Right lobe of liver (tissue), 6 donors: ENCODE measurements around the gene ANXA3. TPM values are rescaled to one million over a fixed set of nuclear protein-coding genes. Genes with fewer than 3 reads are reported as not detected.

Source experiments
- ATAC-seq, 4 donors: fragments of 200-7000 bp; cut with Tn5 transposase; one replicate each; pipeline ENCODE4 v1.9.1; 2020; ENCODE audit warnings: mild to moderate bottlenecking in 4 of 4, moderate library complexity in 4 of 4
- DNase-seq, 3 donors: peaks; one replicate each; pipeline ENCODE4 v3.0.0-alpha.2; 2020
- H3K27ac ChIP-seq, 3 donors: fragments of 200-600 bp; one replicate each; pipeline ENCODE4 v1.8.0; 2022
- H3K27me3 ChIP-seq, 2 donors: fragments of 200-600 bp; one replicate each; pipeline ENCODE4 v1.8.0; 2022
- H3K36me3 ChIP-seq, 4 donors: fragments of 200-600 bp; sonication (generic) in 1 of 4; one replicate each; pipeline versions ENCODE4 v1.5.1 to v1.8.0; 2017 to 2022; ENCODE audit warnings: control low read depth in 1 of 4
- H3K4me1 ChIP-seq, 4 donors: fragments of 200-600 bp; sonication (generic) in 1 of 4; one replicate each; pipeline versions ENCODE4 v1.5.1 to v1.8.0; 2017 to 2022; ENCODE audit warnings: control low read depth in 1 of 4
- H3K4me3 ChIP-seq, 3 donors: fragments of 200-600 bp; one replicate each; pipeline ENCODE4 v1.8.0; 2022
- H3K9me3 ChIP-seq, 4 donors: fragments of 200-600 bp; sonication (generic) in 1 of 4; one replicate each; pipeline versions ENCODE4 v1.5.1 to v1.8.0; 2017 to 2022; ENCODE audit warnings: control low read depth in 1 of 4
- CTCF ChIP-seq, 4 donors: fragments of 200-600 bp in 3 of 4; fragments of 450-650 bp in 1 of 4; IDR thresholded peaks; one replicate each; pipeline versions ENCODE4 v1.5.1 to v1.8.0; 2016 to 2022; ENCODE audit warnings: antibody characterized with exemption in 4 of 4, mild to moderate bottlenecking in 2 of 4
- POLR2A ChIP-seq: fragments of 450-650 bp; IDR thresholded peaks from one replicate; pipeline ENCODE4 v1.6.1; 2017; ENCODE audit warnings: antibody characterized with exemption, mild to moderate bottlenecking
- WGBS: methylation state at CpG from one replicate; pipeline ENCODE4 v1.1.6; 2018; ENCODE audit warnings: low coverage, low lambda C conversion rate; ENCODE audit not compliant: insufficient coverage; ENCODE audit errors: missing lambda C conversion rate; 5-methylcytosine and 5-hydroxymethylcytosine counted together
- intact Hi-C, 2 donors: fragments of 100-400 bp; cut with DNase I; formaldehyde crosslinking; loops; one replicate each; pipeline versions ENCODE4 v1.11.2 to v1.14.1; 2022
- total RNA-seq, 6 experiments: library from RNA; depleted of rRNA in 2 of 6; stranded (reverse); fragments of >200 nt in 2 of 6; fragmentation: NEBNext Ultra II Directional in 3 of 6; extraction: Animal tissue kit (Norgen Biotek cat#: 25700) in 3 of 6; gene quantifications; one replicate each; pipeline versions ENCODE4 v1.1.0 to v1.2.4, GENCODE V29; 2016 to 2023
- donor health status: DM: no; HTN: yes; CAD: no.
- donor health status: DM: no; HTN: no; CAD: no.
- donor health status: DM: no; HTN: no; CAD: no.
- donor health status: DM: no; HTN: yes; CAD: no.
- donor health status: DM: no; HTN: yes; CAD: no.

The ANXA3 gene
- total RNA-seq, 6 experiments from 2014 or later, result 0.95 to 3.4 (median 2.0) TPM

GRCh38 chr4:78566834-78567499, 15.4 kb downstream of the ANXA3 start:
- Histone ChIP-seq H3K36me3 (no peaks in the 10 kb centered on the region), H3K27me3 (no peaks in the 10 kb centered on the region), H3K27ac (no peak overlapping the region), H3K4me3 (no peak overlapping the region), H3K4me1 (peaks cover 0 to 6% (median 0%) of the 10 kb centered on the region in 4 donors), H3K9me3 (no peaks in the 10 kb centered on the region)
- DNase-seq (no peak), ATAC-seq (no peak)
- intact Hi-C loops, result no loop called here
- TF ChIP-seq POLR2A (no peak), CTCF (IDR thresholded peaks at IDR 0.05) (no peak)
- WGBS, result 73% methylated on average over 7 of the region's 8 CpGs

GRCh38 chr4:78567500-78568060, 16.0 kb downstream of the ANXA3 start:
- DNase-seq (no peak), ATAC-seq (no peak)
- 91% methylated on average over 2 of the region's 2 CpGs for WGBS
- H3K27ac ChIP-seq, result no peak overlapping the region
- no peaks in the 10 kb centered on the region for H3K27me3 ChIP-seq
- TF ChIP-seq POLR2A (no peak), CTCF (IDR thresholded peaks at IDR 0.05) (no peak)
- H3K4me1 ChIP-seq, result no peaks in the 10 kb centered on the region
- H3K36me3 ChIP-seq, result no peaks in the 10 kb centered on the region
- H3K9me3 ChIP-seq, result no peaks in the 10 kb centered on the region
- no peak overlapping the region for H3K4me3 ChIP-seq
- intact Hi-C loops, result no loop called here

DNA sequence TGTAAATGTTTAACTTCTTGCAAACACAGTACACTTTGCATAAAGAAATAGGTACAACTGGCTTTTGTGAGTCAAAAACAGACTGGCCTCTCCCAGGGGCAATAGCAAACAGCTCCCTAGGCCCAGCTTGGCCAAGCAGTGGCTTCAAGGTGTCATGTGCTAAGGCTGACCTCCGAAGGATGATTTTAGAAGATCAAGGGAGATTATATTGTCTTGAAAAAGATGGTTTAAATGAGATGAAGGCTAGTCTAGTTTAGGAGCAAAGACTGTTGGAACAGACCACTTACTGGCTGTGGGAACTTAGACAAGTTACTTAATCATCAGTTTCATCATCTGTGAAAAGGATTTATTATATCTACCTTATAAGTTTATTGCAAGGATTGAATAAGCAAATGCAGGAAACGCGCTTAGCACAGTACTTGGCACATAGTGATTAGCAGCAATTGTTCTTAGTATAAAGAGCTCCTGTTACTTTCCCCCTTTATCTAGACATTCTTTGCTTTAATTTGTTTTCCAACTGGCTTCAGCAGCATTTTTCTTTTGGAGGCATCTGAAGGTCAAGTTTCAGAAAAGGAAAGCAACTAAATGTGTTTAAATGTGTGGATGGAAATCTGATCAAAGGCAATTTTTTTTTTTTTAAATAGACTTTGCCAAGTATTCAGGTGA, 17.2 kb downstream of the ANXA3 start:
- DNase-seq, result no peak
- intact Hi-C loops, result no loop called here

DNA sequence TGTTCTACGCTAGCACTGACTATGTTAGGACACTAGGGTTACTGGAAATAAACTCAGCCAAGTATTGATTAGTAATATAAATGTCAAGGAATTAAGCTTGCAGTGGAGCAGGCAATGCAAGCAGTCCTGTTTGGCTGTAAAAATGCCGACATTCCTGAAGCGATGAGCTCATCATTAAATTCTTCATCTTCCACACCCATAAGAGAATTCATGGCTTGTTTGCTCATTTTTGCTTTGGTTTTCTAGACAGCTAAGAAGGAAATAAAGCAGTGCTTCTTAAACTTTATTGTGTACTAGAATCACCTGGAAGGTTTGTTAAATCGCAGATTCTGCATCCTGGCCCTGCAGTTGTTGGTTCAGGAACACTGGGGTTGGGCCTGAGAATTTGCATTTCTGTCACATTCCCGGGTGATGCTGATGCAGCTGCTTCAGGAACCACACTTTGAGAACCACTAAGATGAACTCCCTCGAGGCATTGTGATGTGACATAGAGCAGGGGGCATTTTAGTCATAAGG, 17.8 kb downstream of the ANXA3 start:
- no peak overlapping the region for H3K27ac ChIP-seq
- no peak for DNase-seq
- peak in 1 of 4 donors; percentile 38 for ATAC-seq

More for the DNA sequence above, 17.2 kb downstream of the ANXA3 start:
- Histone ChIP-seq H3K27ac (no peak overlapping the region), H3K4me3 (no peak overlapping the region), H3K36me3 (no peaks in the 10 kb centered on the region), H3K4me1 (no peaks in the 10 kb centered on the region), H3K27me3 (no peaks in the 10 kb centered on the region), H3K9me3 (no peaks in the 10 kb centered on the region)
- TF ChIP-seq CTCF (IDR thresholded peaks at IDR 0.05) (no peak), POLR2A (no peak)
- WGBS, result 68% methylated on average over 3 of the region's 3 CpGs
- no peak for ATAC-seq

More for the DNA sequence above, 17.8 kb downstream of the ANXA3 start:
- intact Hi-C loops, result no loop called here
- no peaks in the 10 kb centered on the region for H3K9me3 ChIP-seq
- H3K4me1 ChIP-seq, result no peaks in the 10 kb centered on the region
- 50% methylated on average over 6 of the region's 6 CpGs for WGBS
- H3K4me3 ChIP-seq, result no peak overlapping the region
- no peak for TF ChIP-seq POLR2A
- TF ChIP-seq CTCF (IDR thresholded peaks at IDR 0.05), result peak in 1 of 4 donors; percentile 3
- no peaks in the 10 kb centered on the region for H3K27me3 ChIP-seq
- no peaks in the 10 kb centered on the region for H3K36me3 ChIP-seq
